Activated naive CD8-positive, alpha-beta T cell treated with anti-CD3 and anti-CD28 coated beads, Interleukin-2, amount 10 ng/mL, durations not matched to agents 7 days and 5 days (primary cell): ENCODE data around the gene STPG1. TPM values are rescaled to one million over a fixed set of nuclear protein-coding genes. Genes with fewer than 3 reads are reported as not detected.

Experiments used
- ATAC-seq: fragments of 150-1000 bp; cut with Tn5 transposase; one replicate; pipeline ENCODE4 v1.10.0; 2021; ENCODE audit warnings: low read depth, moderate library complexity
- POLR2A ChIA-PET: fragments of 350-600 bp; sonication (Branson Sonifier 250); formaldehyde crosslinking; loops from one replicate; lab custom pipeline; 2021; ENCODE audit warnings: antibody characterized with exemption; lab: Charles Lee
- DNase-seq: peaks from one replicate; pipeline ENCODE4 v3.0.0; 2021
- H3K27ac Mint-ChIP-seq: one replicate; pipeline ENCODE4 v1.8.0; 2022; ENCODE audit warnings: mild to moderate bottlenecking, mixed read lengths
- H3K27me3 Mint-ChIP-seq: one replicate; pipeline ENCODE4 v1.8.0; 2022; ENCODE audit warnings: mild to moderate bottlenecking, moderate library complexity, mixed read lengths
- H3K36me3 Mint-ChIP-seq: one replicate; pipeline ENCODE4 v1.8.0; 2021; ENCODE audit warnings: mild to moderate bottlenecking, mixed read lengths
- H3K4me1 Mint-ChIP-seq: one replicate; pipeline ENCODE4 v1.8.0; 2021; ENCODE audit warnings: mixed read lengths
- H3K4me3 Mint-ChIP-seq: one replicate; pipeline ENCODE4 v1.8.0; 2022; ENCODE audit warnings: mild to moderate bottlenecking, moderate library complexity, mixed read lengths
- H3K9me3 Mint-ChIP-seq: one replicate; pipeline ENCODE4 v1.8.0; 2021; ENCODE audit warnings: mixed read lengths
- total RNA-seq, 2 experiments: library from RNA; stranded (reverse); gene quantifications; one replicate each; pipeline ENCODE4 v1.2.3, GENCODE V29; 2021

The STPG1 gene
- total RNA-seq, 2 experiments from 2014 or later = 8.6 to 9.0 TPM

DNA sequence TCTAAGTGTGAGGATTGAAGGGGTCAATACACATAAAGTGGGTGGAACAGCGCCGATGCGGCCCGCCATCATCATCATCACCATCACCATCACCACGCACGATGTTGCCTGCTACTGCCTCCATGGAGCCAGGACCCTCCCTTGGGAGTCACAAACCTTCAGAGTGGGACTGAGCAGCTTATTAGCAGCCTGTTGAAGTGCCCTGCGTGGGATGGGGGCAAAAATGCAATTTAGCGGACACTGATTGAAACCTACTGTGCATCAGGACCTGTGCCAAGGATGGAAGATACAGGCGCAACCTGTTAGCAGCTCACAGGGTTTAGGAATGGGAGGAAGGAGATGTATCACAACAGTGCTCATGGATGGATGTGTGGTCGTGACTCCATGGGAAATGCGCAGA, 26.7 kb downstream of the STPG1 start:
- POLR2A ChIA-PET = no interaction called here
- Mint-ChIP-seq H3K27me3 (no peaks in the 10 kb centered on the region), H3K27ac (no peak overlapping the region)

DNA sequence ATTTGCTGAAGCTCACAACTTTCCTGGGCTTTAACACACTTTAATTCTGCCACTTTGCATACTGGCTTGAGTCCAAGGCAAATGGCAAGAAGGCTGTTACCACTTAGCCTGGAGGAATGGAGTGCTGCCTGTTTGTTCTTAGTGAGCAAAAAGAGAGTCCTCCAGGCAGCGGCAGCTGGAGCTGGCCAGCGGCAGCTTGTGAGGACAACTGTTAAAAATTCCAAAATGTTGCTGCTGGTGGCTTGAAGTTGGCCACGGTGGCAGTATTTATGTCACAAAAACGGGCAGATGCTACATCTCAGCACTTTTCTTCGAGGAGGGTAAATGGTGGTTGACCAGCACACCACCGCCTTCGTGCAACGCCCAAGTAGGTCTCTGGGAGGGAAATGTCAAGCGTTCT, 27.3 kb downstream of the STPG1 start:
- no peak for DNase-seq
- Mint-ChIP-seq H3K4me3 (no peak overlapping the region), H3K9me3 (no peaks in the 10 kb centered on the region), H3K27me3 (no peaks in the 10 kb centered on the region), H3K27ac (no peak overlapping the region), H3K36me3 (peaks cover 15% of the 10 kb centered on the region), H3K4me1 (peaks cover 21% of the 10 kb centered on the region)
- ATAC-seq = no peak
- POLR2A ChIA-PET = no interaction called here

More for the DNA sequence above, 26.7 kb downstream of the STPG1 start:
- Mint-ChIP-seq H3K4me3 (no peak overlapping the region), H3K36me3 (peaks cover 17% of the 10 kb centered on the region), H3K4me1 (peaks cover 28% of the 10 kb centered on the region), H3K9me3 (no peaks in the 10 kb centered on the region)
- ATAC-seq (no peak), DNase-seq (no peak)

DNA sequence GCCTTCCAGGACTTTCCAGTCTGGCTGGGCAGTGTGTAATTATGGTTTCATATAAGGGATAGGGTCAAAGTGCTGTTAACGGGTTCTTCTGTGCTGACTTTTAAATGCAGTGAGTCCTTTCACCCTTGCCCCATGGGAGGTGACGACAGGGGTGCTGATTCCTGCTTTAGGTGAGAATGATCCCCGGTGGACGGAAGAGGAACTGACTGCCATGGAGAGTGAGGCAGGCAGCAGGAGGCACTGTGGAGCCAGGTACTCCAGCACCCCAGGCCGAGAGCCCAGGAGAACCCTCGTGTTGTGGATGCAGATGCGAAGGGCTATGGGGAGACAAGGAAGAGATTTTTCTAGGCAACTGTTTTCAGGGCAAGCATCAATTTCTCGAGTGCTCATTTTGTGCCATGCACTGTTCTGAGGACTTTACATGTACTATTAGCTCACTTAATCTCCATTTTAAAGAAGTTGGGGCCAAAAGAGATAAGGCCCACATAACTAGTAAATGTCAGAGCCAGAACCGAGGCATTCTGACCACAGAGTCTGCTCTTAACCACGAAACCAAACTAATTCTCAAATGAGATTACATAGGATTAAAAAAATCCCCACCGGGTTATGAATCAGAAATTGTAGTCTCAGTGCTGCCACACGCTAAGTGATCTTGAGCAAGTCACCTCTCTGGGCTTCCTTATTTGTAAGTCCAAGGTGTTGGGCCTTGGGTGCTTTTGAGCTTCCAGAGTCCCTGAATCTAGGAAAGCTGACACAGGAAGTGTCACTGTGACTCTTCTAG, 28.2 kb downstream of the STPG1 start:
- no peak for DNase-seq
- H3K4me3 Mint-ChIP-seq = no peak overlapping the region
- H3K36me3 Mint-ChIP-seq = peaks cover 14% of the 10 kb centered on the region
- peaks cover 19% of the 10 kb centered on the region for H3K4me1 Mint-ChIP-seq
- peak; percentile 65 for ATAC-seq
- POLR2A ChIA-PET = no interaction called here
- no peaks in the 10 kb centered on the region for H3K9me3 Mint-ChIP-seq
- H3K27ac Mint-ChIP-seq = peak overlapping the region; percentile 49
- H3K27me3 Mint-ChIP-seq = no peaks in the 10 kb centered on the region

DNA sequence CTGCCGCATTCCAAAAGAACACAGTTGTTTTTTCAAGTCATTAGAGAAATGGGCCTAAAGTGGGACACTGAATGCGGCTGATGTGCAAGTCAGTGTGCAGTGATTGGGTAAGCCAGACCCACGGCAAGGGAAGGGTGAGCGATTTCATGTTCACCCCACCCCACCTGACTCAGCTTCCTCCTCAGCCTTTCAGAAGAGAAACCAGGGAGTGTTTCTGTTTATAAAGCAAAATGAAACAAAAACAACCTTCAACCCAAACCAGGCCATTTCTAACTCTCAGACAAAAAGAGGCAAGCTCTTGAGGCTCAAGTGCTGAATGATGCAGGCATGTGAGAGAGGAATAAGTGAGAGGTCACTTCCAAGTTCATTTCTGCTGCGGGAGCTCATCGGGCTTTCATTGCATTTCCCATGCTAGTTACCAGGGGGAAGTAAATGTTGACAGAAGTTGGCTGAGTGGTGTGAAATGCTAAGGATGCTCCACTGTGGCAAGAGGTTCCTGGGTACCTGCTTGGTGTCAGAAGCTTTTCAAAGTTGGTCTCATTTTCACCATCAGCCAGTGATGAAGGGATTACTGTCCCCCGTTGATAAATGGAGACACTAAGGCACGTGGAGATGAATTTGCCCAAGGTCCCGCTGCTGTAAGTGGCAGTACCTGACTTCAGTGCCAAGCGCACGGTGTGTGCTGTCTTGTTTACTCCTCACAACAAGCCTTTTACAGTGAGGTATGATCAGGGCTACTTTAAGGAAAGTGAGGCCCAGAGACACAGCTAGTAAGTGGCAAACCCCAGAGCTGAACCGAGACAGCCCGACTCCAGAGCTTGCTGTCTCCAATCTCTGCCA, 29.1 kb downstream of the STPG1 start:
- H3K27me3 Mint-ChIP-seq = no peaks in the 10 kb centered on the region
- H3K9me3 Mint-ChIP-seq = no peaks in the 10 kb centered on the region
- DNase-seq (no peak), ATAC-seq (peak; percentile 64)
- H3K4me3 Mint-ChIP-seq = peak overlapping the region; percentile 19
- no peak overlapping the region for H3K27ac Mint-ChIP-seq
- POLR2A ChIA-PET = no interaction called here
- peaks cover 10% of the 10 kb centered on the region for H3K36me3 Mint-ChIP-seq
- peaks cover 19% of the 10 kb centered on the region for H3K4me1 Mint-ChIP-seq

DNA sequence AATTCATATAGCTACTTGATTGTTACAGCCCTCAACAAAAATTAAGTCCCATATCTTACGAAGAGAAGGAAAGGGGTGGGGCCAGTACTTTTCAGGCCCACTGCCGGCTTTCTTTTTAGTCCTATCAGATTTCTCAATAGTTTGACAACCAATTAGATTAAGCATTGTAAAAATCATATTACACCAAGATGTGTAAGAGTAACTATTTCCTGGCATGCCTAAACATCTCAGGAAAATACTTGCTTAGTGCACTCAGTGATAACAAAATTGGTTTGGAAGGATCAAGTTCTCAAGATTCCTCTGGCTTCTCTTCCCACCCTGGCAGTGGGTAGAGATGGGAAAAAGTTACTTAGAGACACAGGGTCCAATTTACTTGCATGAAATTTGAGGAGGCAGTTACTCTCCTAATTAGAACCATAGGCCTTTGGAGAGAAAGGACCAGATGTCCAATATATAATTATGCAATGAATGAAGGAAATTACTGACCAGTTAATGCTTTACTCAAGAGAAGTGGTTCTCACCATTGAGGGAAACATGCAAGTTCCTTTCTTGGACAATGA, 30.1 kb downstream of the STPG1 start:
- ATAC-seq (no peak), DNase-seq (no peak)
- peaks cover 11% of the 10 kb centered on the region for H3K36me3 Mint-ChIP-seq
- H3K27me3 Mint-ChIP-seq = no peaks in the 10 kb centered on the region
- POLR2A ChIA-PET = no interaction called here
- no peaks in the 10 kb centered on the region for H3K9me3 Mint-ChIP-seq
- H3K4me1 Mint-ChIP-seq = peaks cover 19% of the 10 kb centered on the region
- no peak overlapping the region for H3K4me3 Mint-ChIP-seq
- H3K27ac Mint-ChIP-seq = no peak overlapping the region

DNA sequence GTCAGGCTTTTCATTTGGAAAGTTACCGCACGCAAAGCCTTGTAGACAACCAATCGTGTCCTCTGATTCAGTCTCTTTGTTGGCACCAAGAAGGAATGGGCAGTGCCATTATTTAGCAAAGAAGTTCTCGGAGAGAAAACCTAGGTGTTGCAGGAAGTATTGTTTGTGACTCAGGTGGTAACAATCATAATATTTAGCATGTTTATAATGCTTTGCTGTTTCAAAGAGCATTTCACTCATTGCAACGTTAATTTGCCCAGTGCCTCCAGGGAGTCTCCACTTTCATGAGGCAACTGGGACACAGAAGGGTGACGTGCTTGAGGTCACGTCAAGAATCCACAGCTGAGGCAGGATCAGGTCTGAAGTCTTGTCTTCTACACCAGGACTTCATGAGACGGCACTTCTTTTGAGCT, 31.4 kb downstream of the STPG1 start:
- H3K4me3 Mint-ChIP-seq = no peak overlapping the region
- no peaks in the 10 kb centered on the region for H3K27me3 Mint-ChIP-seq
- peaks cover 13% of the 10 kb centered on the region for H3K36me3 Mint-ChIP-seq
- peaks cover 19% of the 10 kb centered on the region for H3K4me1 Mint-ChIP-seq
- ATAC-seq (no peak), DNase-seq (no peak)
- no peak overlapping the region for H3K27ac Mint-ChIP-seq
- no peaks in the 10 kb centered on the region for H3K9me3 Mint-ChIP-seq
- POLR2A ChIA-PET = no interaction called here

DNA sequence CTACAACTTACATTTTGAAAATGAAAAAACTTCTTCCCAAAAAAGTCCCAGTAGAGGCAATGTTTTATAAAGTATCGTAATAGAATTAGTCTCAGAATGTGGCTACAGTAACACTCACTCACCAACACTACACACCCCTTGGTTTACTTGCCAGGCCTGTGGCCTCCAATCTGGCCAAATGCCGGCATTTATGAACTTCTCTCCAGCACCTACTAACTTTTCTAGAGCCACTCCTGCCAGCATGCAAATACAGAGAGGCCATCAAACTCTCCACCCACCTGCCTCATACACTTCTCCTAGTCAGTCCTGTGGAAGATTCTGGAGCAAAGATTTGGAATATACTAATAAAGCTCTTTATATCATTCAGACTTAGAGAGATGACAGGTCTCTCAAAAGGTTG, 32.3 kb downstream of the STPG1 start:
- no peak overlapping the region for H3K27ac Mint-ChIP-seq
- ATAC-seq (no peak), DNase-seq (no peak)
- no peaks in the 10 kb centered on the region for H3K9me3 Mint-ChIP-seq
- peaks cover 16% of the 10 kb centered on the region for H3K4me1 Mint-ChIP-seq
- H3K27me3 Mint-ChIP-seq = no peaks in the 10 kb centered on the region
- peaks cover 9% of the 10 kb centered on the region for H3K36me3 Mint-ChIP-seq
- POLR2A ChIA-PET = no interaction called here
- H3K4me3 Mint-ChIP-seq = no peak overlapping the region

DNA sequence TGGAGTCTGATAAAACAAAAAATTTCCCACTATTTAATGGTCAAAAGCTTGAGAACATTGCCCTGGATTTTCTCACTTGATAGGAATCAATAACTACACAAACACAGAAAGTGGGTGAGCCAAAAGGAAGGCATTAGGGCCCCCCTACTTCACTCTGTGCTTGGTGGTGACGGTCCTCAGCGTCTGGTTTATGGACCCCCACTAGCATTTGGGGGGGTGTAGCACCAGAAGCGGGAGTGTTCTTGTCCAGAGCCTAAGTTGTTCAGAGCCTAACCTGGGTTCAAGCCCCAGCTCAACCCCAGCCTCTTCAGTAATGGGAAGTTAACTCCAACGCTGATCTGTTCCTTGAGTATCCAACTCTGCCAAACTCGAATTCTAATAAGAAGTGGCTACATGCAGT, 33.1 kb downstream of the STPG1 start:
- Mint-ChIP-seq H3K27ac (no peak overlapping the region), H3K4me3 (no peak overlapping the region), H3K4me1 (peaks cover 12% of the 10 kb centered on the region), H3K9me3 (no peaks in the 10 kb centered on the region), H3K27me3 (no peaks in the 10 kb centered on the region), H3K36me3 (peaks cover 9% of the 10 kb centered on the region)
- DNase-seq = no peak
- POLR2A ChIA-PET = no interaction called here
- no peak for ATAC-seq

DNA sequence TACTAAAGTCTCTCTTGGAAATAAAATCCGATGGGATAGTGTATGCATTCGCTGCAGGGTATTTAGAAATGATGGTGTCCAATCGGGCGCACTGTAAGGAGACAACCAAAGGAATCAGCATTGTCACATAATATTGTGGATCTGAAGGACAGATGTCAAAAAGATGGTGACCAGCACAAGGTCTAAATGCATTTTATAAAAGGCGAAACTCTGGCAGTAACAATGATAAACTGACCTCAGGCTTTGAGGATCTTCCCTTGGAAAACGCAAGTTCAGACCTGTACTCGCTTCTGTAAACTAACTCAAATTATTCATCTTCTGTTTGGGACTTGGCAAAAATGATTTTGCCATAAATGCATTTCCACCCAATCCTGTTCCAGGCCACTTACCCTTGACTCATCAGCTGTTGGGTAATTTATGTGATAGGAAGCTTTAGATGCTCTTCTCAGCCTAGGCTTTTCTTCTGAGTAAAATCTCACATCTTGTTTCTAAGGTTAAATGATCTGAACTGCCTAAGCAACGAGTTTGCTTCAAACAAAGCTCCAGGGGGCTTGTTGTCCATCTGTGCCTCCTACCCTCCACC, 33.8 kb downstream of the STPG1 start:
- DNase-seq (no peak), ATAC-seq (no peak)
- POLR2A ChIA-PET = no interaction called here
- no peak overlapping the region for H3K27ac Mint-ChIP-seq
- no peaks in the 10 kb centered on the region for H3K27me3 Mint-ChIP-seq
- H3K9me3 Mint-ChIP-seq = no peaks in the 10 kb centered on the region
- no peak overlapping the region for H3K4me3 Mint-ChIP-seq
- H3K4me1 Mint-ChIP-seq = peaks cover 6% of the 10 kb centered on the region
- H3K36me3 Mint-ChIP-seq = peaks cover 6% of the 10 kb centered on the region

DNA sequence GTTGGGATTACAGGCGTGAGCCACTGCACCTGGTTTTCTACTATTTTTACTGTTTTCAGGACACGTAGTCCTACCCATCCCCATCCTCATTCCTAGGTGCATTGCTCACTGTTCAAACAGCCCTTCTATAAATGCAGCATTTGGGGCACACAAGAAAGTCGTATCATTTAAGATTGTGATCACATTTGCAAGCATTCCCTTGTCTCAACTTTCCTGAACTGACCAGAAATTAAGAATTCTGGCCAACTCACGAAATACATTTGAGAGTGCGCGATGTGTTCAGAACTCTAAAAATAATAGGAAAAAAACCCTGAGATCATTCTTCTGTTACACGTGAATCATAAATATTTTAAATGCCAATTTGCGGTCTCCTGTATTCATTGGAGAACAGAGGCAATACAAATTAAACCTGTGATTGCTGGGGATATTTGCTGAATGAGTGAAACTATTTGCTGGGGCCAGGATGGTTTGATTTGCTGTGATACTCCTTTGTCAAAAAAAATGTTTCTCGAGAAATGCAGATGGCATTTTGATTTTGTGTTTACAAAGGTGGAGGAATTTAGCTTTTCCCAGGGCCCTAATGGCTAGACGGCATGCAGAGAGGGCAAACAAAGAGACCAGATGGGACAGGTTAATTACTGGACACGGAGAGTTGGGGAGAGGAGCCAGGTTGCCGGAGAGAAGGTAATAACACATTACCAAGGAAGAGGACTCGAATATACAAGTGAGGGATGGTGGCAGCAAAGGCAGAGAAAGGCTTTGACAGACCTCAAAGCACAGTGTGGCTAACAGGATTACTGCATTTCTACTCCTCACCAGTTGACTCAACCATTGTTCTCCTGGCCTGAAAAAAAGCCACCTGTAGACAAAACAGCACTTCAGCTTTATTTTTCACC, 38.4 kb downstream of the STPG1 start:
- DNase-seq (no peak), ATAC-seq (no peak)
- H3K36me3 Mint-ChIP-seq = peaks cover 4% of the 10 kb centered on the region
- H3K27me3 Mint-ChIP-seq = no peaks in the 10 kb centered on the region
- H3K9me3 Mint-ChIP-seq = no peaks in the 10 kb centered on the region
- no peak overlapping the region for H3K27ac Mint-ChIP-seq
- no peak overlapping the region for H3K4me3 Mint-ChIP-seq
- no peaks in the 10 kb centered on the region for H3K4me1 Mint-ChIP-seq
- POLR2A ChIA-PET = no interaction called here

DNA sequence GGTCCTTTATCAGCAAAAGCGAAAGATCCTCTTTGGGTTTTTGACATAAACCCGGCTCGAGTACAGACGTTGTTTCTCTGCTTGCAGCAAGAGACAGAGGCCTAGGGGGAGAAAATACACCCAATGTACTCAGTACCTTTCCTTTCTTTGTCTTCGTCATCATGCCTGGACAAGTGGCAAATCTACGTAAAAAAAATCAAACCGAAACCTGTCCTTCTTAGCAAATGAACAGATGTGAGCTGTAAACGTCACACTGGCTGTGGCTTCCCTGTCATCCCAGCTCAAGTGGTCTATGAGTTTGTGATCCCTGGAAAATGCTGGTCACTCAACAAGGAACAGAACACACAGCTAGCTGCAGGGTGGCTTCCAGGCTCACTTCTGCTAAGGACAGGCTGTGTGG, 39.9 kb downstream of the STPG1 start:
- DNase-seq (no peak), ATAC-seq (no peak)
- Mint-ChIP-seq H3K4me3 (no peak overlapping the region), H3K9me3 (no peaks in the 10 kb centered on the region), H3K27ac (no peak overlapping the region), H3K4me1 (no peaks in the 10 kb centered on the region), H3K27me3 (no peaks in the 10 kb centered on the region), H3K36me3 (peaks cover 3% of the 10 kb centered on the region)
- POLR2A ChIA-PET = no interaction called here

DNA sequence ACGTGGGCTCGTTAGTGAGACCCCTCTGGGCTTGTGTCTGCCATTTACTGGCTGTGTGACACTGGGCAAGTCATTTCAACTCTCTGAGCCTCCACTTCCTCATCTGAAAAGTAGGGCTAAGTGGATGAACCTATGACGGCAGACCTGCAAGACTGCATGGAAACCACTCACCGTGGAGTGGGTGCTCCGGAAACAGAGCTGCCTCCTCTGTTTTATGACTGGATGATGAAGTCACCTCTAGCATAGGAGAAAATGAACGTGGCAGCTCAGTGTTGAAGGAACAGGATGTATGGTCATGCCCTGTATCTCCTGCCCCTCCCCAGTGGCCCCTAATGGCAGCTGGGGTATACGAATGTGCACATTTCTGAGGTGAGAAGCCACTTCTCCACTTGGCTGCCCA, 40.5 kb downstream of the STPG1 start:
- H3K4me3 Mint-ChIP-seq = no peak overlapping the region
- H3K4me1 Mint-ChIP-seq = no peaks in the 10 kb centered on the region
- DNase-seq (no peak), ATAC-seq (no peak)
- no peaks in the 10 kb centered on the region for H3K9me3 Mint-ChIP-seq
- POLR2A ChIA-PET = no interaction called here
- H3K27me3 Mint-ChIP-seq = no peaks in the 10 kb centered on the region
- peaks cover 3% of the 10 kb centered on the region for H3K36me3 Mint-ChIP-seq
- no peak overlapping the region for H3K27ac Mint-ChIP-seq

DNA sequence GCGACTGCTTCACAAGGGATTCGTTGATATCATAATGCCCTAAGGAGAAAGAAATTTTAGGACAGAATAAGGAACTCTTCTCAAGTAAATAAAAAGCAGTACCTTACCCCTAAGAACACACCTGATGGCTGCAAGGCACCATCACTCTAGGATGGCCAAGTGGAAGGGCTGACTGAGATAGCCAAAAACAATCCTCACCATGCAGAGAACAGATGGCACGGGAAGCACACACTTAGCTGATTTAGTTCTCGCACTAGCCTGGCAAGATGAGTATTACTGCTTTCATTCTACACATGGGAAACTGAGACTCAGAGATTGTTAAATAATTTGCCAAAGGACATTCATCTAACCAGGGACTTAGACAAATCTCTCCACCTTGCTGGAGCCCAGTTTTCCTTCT, 43.8 kb downstream of the STPG1 start:
- ATAC-seq (no peak), DNase-seq (no peak)
- Mint-ChIP-seq H3K27ac (no peak overlapping the region), H3K4me1 (peaks cover 7% of the 10 kb centered on the region), H3K9me3 (no peaks in the 10 kb centered on the region), H3K27me3 (no peaks in the 10 kb centered on the region), H3K36me3 (peaks cover 2% of the 10 kb centered on the region), H3K4me3 (no peak overlapping the region)
- POLR2A ChIA-PET = no interaction called here
